Stimulated activated CD4-positive, alpha-beta T cell treated with anti-CD3 and anti-CD28 coated beads, Interleukin-4, amount 100 ng/mL, for 1 hour (primary cell): ENCODE data around the gene SIGLEC14.

Source experiments
- DNase-seq: peaks from one replicate; pipeline ENCODE4 v3.0.0-alpha.2; 2020

SIGLEC14 gene

GRCh38 chr19:51610576-51610975 lies 36.0 kb downstream of the SIGLEC14 start:
- DNase-seq = no peak

- DNase-seq = peak; percentile 67
Measured at GRCh38 chr19:51607920-51608562, 38.6 kb downstream of the SIGLEC14 start.

- DNase-seq = no peak
Measured at GRCh38 chr19:51607077-51607476, 39.5 kb downstream of the SIGLEC14 start.

- DNase-seq = no peak
Measured at GRCh38 chr19:51602189-51602854, 44.3 kb downstream of the SIGLEC14 start.

- DNase-seq = no peak
Measured at GRCh38 chr19:51600940-51601580, 45.6 kb downstream of the SIGLEC14 start.

- DNase-seq = no peak
Measured at GRCh38 chr19:51599084-51599483, 47.5 kb downstream of the SIGLEC14 start.

GRCh38 chr19:51598159-51598915 lies 48.3 kb downstream of the SIGLEC14 start:
- no peak for DNase-seq

GRCh38 chr19:51595190-51596175 lies 51.1 kb downstream of the SIGLEC14 start:
- DNase-seq = no peak

GRCh38 chr19:51594774-51595109 lies 51.9 kb downstream of the SIGLEC14 start:
- DNase-seq = no peak

GRCh38 chr19:51593969-51594773 lies 52.5 kb downstream of the SIGLEC14 start:
- peak; percentile 97 for DNase-seq

GRCh38 chr19:51593138-51593890 lies 53.3 kb downstream of the SIGLEC14 start:
- DNase-seq = no peak
